Naive thymus-derived CD4-positive, alpha-beta T cell (primary cell): ENCODE results near the gene BANK1. TPM values are rescaled to one million over a fixed set of nuclear protein-coding genes. Genes with fewer than 3 reads are reported as not detected.

Experiments used
- ATAC-seq: fragments of 150-1000 bp; cut with Tn5 transposase; 2 replicates; pipeline ENCODE4 v1.10.0; 2021; ENCODE audit warnings: mild to moderate bottlenecking, moderate library complexity
- CTCF ChIA-PET: fragments of 350-600 bp; sonication (Branson Sonifier 250); formaldehyde crosslinking; loops from one replicate; lab custom pipeline; 2021; ENCODE audit warnings: antibody characterized with exemption; lab: Charles Lee
- POLR2A ChIA-PET: fragments of 350-600 bp; sonication (Branson Sonifier 250); formaldehyde crosslinking; loops from one replicate; lab custom pipeline; 2021; ENCODE audit warnings: antibody characterized with exemption, inconsistent platforms; lab: Charles Lee
- DNase-seq, 9 donors: peaks; one replicate each; pipeline versions ENCODE4 v3.0.0 to v3.0.0-alpha.2; 2020 to 2022; ENCODE audit warnings: mixed read lengths in 1 of 9
- H3K27ac ChIP-seq: one replicate; pipeline ENCODE4 v1.7.0; 2013; ENCODE audit warnings: mild to moderate bottlenecking, low read depth, low read length, moderate library complexity
- H3K27me3 ChIP-seq, 2 donors: one replicate each; pipeline ENCODE4 v1.7.0; 2013; ENCODE audit warnings: low read length in 2 of 2, mild to moderate bottlenecking in 2 of 2, moderate library complexity in 2 of 2; ENCODE audit not compliant: control insufficient read depth in 2 of 2, insufficient read depth in 2 of 2
- H3K36me3 ChIP-seq, 3 experiments: 1 replicate in 2 of 3; 2 replicates in 1 of 3; pipeline ENCODE4 v1.7.0; 2013; ENCODE audit warnings: low read length in 3 of 3, mild to moderate bottlenecking in 3 of 3, moderate library complexity in 1 of 3; ENCODE audit not compliant: insufficient read depth in 3 of 3, control insufficient read depth in 2 of 3
- H3K4me1 ChIP-seq, 2 donors: one replicate each; pipeline ENCODE4 v1.7.0; 2013; ENCODE audit warnings: low read length in 2 of 2, mild to moderate bottlenecking in 2 of 2, moderate library complexity in 1 of 2; ENCODE audit not compliant: control insufficient read depth in 2 of 2, insufficient read depth in 2 of 2
- H3K4me3 ChIP-seq: 2 replicates; pipeline ENCODE4 v1.7.0; 2013; ENCODE audit warnings: mild to moderate bottlenecking, low read length
- H3K9me3 ChIP-seq, 3 experiments: 1 replicate in 2 of 3; 2 replicates in 1 of 3; pipeline ENCODE4 v1.7.0; 2013; ENCODE audit warnings: low read length in 3 of 3; ENCODE audit not compliant: control insufficient read depth in 2 of 3
- H3K27ac Mint-ChIP-seq, 9 donors: one replicate each; pipeline ENCODE4 v1.8.0; 2020 to 2022; ENCODE audit warnings: mixed read lengths in 9 of 9, mild to moderate bottlenecking in 8 of 9, moderate library complexity in 5 of 9, inconsistent platforms in 2 of 9
- H3K27me3 Mint-ChIP-seq, 5 donors: one replicate each; pipeline ENCODE4 v1.8.0; 2021 to 2022; ENCODE audit warnings: mixed read lengths in 5 of 5, mild to moderate bottlenecking in 1 of 5
- H3K36me3 Mint-ChIP-seq, 5 donors: one replicate each; pipeline ENCODE4 v1.8.0; 2020 to 2022; ENCODE audit warnings: mixed read lengths in 5 of 5, mild to moderate bottlenecking in 3 of 5, inconsistent platforms in 1 of 5
- H3K4me1 Mint-ChIP-seq, 7 donors: one replicate each; pipeline ENCODE4 v1.8.0; 2020 to 2022; ENCODE audit warnings: mixed read lengths in 7 of 7, mild to moderate bottlenecking in 3 of 7, inconsistent platforms in 1 of 7
- H3K4me3 Mint-ChIP-seq, 10 donors: one replicate each; pipeline ENCODE4 v1.8.0; 2020 to 2022; ENCODE audit warnings: mild to moderate bottlenecking in 10 of 10, mixed read lengths in 10 of 10, moderate library complexity in 6 of 10, inconsistent platforms in 2 of 10
- H3K9me3 Mint-ChIP-seq, 11 donors: one replicate each; pipeline ENCODE4 v1.8.0; 2020 to 2022; ENCODE audit warnings: mixed read lengths in 11 of 11, mild to moderate bottlenecking in 4 of 11, inconsistent platforms in 1 of 11, moderate library complexity in 1 of 11
- intact Hi-C, 2 donors: fragments of 100-400 bp; cut with micrococcal nuclease; formaldehyde crosslinking; loops; one replicate each; pipeline ENCODE4 v1.15.1; 2023
- polyA plus RNA-seq, 2 donors: library from polyadenylated mRNA; unstranded; fragments of 300-500 nt; fragmentation: Illumina TruSeq; gene quantifications; one replicate each; pipeline ENCODE4 v1.2.3, GENCODE V29; 2021
- total RNA-seq, 6 experiments: library from RNA in 5 of 6; stranded (reverse) in 5 of 6; gene quantifications; 1 replicate in 5 of 6; 2 replicates in 1 of 6; pipeline ENCODE4 v1.2.3 and lab custom pipeline; 2021 to 2026

Gene BANK1
- total and polyA plus RNA-seq, 7 experiments from 2014 or later: 0.22 to 8.3 (median 0.54) TPM

DNA sequence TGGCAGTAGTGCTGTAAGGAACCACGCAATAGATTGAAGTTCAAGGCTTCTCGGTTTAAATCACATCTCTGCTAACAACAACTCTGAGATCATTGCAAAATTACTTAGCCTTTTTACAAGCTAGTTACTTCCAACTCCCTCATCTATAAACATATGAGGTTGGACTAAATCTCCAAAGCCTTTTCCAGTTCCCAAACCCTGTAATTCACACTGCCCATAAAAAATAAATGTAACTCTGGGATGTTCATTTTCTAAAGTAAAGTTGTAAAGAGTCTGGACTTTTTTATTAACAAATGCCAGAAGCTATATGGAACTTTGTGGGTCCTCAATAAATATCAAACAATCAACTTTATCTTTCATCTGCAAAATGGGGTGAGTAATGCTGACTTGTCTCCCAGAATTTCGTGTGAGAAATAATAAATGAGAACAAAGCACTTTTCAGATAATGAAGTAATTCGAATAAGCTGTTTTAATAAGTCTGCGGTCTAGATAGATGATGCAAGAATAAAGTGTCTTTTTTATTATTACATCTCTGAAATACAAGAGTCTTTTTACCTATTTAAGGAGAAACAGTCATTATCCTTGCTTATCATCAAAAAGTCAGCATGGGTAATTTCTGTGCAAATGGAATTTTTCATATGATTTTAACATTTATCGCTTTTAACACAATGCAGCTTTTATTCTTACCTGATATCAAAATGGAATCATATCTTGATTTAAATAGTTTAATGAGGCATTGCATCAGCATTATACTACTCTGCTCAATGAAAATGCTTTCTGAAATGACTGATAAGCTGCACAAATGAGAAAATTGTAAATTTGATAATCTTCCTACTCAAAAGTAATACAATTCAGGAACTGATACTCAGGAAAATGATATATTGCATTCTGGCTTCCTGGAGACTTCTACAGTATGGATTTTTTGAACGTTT lies 252.6 kb downstream of the BANK1 start:
- Histone ChIP-seq H3K27me3 (no peaks in the 10 kb centered on the region), H3K9me3 (no peaks in the 10 kb centered on the region), H3K4me1 (no peaks in the 10 kb centered on the region), H3K4me3 (no peak overlapping the region), H3K36me3 (no peaks in the 10 kb centered on the region), H3K27ac (no peak overlapping the region)
- ChIA-PET POLR2A (no interaction called here), CTCF (no interaction called here)
- intact Hi-C loops: no loop called here
- ATAC-seq: no peak
- Mint-ChIP-seq H3K4me1 (no peaks in the 10 kb centered on the region), H3K27me3 (peaks cover 0 to 5% (median 0%) of the 10 kb centered on the region in 5 donors), H3K36me3 (no peaks in the 10 kb centered on the region), H3K4me3 (no peak overlapping the region), H3K27ac (no peak overlapping the region), H3K9me3 (peaks cover 0 to 4% (median 0%) of the 10 kb centered on the region in 11 donors)
- no peak for DNase-seq

DNA sequence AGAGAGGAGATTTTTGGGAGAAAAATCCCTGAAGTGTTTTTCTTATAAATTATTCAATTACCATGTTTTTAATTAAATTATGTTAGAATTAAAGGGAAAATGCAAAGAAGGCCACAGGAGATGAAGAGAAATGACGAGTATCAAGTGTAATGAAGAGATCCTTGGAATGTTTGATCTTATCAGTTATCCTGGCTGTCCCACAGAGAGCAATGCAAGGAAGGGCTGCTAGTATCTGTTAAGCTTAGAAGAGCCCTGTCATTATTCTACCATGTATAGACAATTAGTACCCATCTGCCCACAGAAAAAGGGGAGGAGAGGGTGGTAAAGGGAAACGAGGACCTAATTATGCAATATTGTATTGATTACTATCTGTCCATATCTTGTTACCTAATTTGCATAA lies 257.1 kb downstream of the BANK1 start:
- intact Hi-C loops: no loop called here
- Histone ChIP-seq H3K27me3 (no peaks in the 10 kb centered on the region), H3K4me1 (no peaks in the 10 kb centered on the region), H3K4me3 (no peak overlapping the region), H3K9me3 (no peaks in the 10 kb centered on the region), H3K27ac (no peak overlapping the region), H3K36me3 (no peaks in the 10 kb centered on the region)
- peaks cover 0 to 2% (median 2%) of the 10 kb centered on the region in 7 donors for H3K4me1 Mint-ChIP-seq
- DNase-seq: no peak
- ATAC-seq: no peak
- peaks cover 0 to 23% (median 9%) of the 10 kb centered on the region in 5 donors for H3K27me3 Mint-ChIP-seq
- POLR2A ChIA-PET: no interaction called here
- CTCF ChIA-PET: no interaction called here
- no peaks in the 10 kb centered on the region for H3K36me3 Mint-ChIP-seq
- no peak overlapping the region for H3K4me3 Mint-ChIP-seq
- H3K27ac Mint-ChIP-seq: no peak overlapping the region
- H3K9me3 Mint-ChIP-seq: peaks cover 0 to 9% (median 0%) of the 10 kb centered on the region in 11 donors

DNA sequence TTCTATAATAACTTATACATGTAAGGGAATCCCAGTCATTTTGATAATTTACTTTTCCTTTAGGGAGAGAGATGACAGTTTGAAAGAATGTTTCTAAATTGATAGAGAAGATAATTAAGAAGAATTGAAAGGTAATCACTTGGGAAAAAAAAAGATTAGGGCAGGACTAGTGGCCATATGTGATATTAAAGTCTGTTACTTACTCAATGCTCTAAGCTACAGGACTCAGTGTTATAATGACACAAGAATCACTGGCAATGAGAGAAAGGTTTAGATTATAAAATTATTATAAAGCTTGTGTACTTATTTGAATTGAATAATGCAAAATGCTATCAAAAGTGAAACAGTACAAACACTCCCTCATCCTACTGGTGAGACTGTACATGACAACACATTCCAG lies 265.3 kb downstream of the BANK1 start:
- no peaks in the 10 kb centered on the region for H3K9me3 Mint-ChIP-seq
- POLR2A ChIA-PET: no interaction called here

DNA sequence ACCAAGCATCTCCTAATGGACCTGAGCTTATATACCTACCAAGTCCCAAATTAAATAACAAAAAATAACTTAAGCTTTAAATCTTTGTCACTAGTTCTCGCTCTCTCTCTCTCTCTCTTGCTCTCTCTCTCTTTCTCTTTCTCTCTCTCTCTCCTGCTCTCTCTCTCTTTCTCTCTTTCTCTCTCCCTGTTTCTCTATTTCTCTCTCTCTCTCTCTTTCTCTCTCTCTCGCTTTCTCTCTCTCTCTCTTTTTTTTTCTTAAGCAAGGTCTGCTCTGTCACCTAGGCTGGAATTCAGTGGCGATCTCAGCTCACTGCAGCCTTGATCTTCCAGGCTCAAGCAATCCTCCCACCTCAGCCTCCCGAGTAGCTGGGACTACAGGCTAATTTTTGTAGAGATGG lies 266.6 kb downstream of the BANK1 start:
- Mint-ChIP-seq H3K4me3 (no peak overlapping the region), H3K9me3 (peaks cover 0 to 2% (median 0%) of the 10 kb centered on the region in 11 donors), H3K36me3 (no peaks in the 10 kb centered on the region), H3K27ac (no peak overlapping the region), H3K27me3 (peaks cover 0 to 7% (median 5%) of the 10 kb centered on the region in 5 donors), H3K4me1 (peaks cover 0 to 8% (median 5%) of the 10 kb centered on the region in 7 donors)
- no peak overlapping the region for H3K4me3 ChIP-seq
- ChIA-PET CTCF (no interaction called here), POLR2A (no interaction called here)
- ATAC-seq: no peak
- H3K27me3 ChIP-seq: peaks cover 0 to 3% of the 10 kb centered on the region in 2 donors
- no peaks in the 10 kb centered on the region for H3K4me1 ChIP-seq
- intact Hi-C loops: no loop called here
- no peak for DNase-seq
- no peak overlapping the region for H3K27ac ChIP-seq
- no peaks in the 10 kb centered on the region for H3K9me3 ChIP-seq
- H3K36me3 ChIP-seq: no peaks in the 10 kb centered on the region

More for the DNA sequence above, 265.3 kb downstream of the BANK1 start:
- H3K27me3 ChIP-seq: peaks cover 0 to 3% of the 10 kb centered on the region in 2 donors
- H3K36me3 ChIP-seq: no peaks in the 10 kb centered on the region
- no peaks in the 10 kb centered on the region for H3K9me3 ChIP-seq
- Mint-ChIP-seq H3K4me3 (no peak overlapping the region), H3K27ac (no peak overlapping the region), H3K36me3 (no peaks in the 10 kb centered on the region), H3K4me1 (peaks cover 0 to 8% (median 5%) of the 10 kb centered on the region in 7 donors), H3K27me3 (peaks cover 5 to 11% (median 6%) of the 10 kb centered on the region in 5 donors)
- H3K27ac ChIP-seq: no peak overlapping the region
- intact Hi-C loops: no loop called here
- no peak overlapping the region for H3K4me3 ChIP-seq
- ATAC-seq (no peak), DNase-seq (no peak)
- CTCF ChIA-PET: no interaction called here
- H3K4me1 ChIP-seq: no peaks in the 10 kb centered on the region

DNA sequence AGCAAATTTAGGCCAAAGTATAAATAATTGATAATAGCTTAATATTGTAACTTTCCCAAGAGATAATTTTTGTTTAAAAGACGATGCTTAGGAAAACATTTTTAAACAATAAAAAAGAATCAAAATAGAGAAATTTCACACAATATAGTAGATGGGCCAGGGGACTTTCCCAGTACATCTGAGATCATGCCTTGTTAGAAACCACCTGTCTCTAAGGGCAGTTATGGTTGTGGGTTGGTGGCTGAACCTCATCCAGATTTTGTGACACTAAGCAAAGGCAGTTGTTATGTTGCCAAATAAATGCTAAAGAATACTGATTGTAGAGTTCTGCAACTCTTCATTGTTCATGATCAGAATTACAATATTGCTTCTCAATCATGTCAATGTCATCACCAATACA lies 270.6 kb downstream of the BANK1 start:
- H3K4me1 Mint-ChIP-seq: no peaks in the 10 kb centered on the region
- Histone ChIP-seq H3K4me1 (no peaks in the 10 kb centered on the region), H3K36me3 (no peaks in the 10 kb centered on the region), H3K4me3 (no peak overlapping the region), H3K27ac (no peak overlapping the region), H3K9me3 (no peaks in the 10 kb centered on the region), H3K27me3 (no peaks in the 10 kb centered on the region)
- H3K4me3 Mint-ChIP-seq: no peak overlapping the region
- peaks cover 0 to 5% (median 3%) of the 10 kb centered on the region in 5 donors for H3K27me3 Mint-ChIP-seq
- H3K27ac Mint-ChIP-seq: no peak overlapping the region
- POLR2A ChIA-PET: no interaction called here
- H3K9me3 Mint-ChIP-seq: peaks cover 0 to 2% (median 0%) of the 10 kb centered on the region in 11 donors
- no peak for ATAC-seq
- intact Hi-C loops: no loop called here
- H3K36me3 Mint-ChIP-seq: no peaks in the 10 kb centered on the region
- no peak for DNase-seq
- CTCF ChIA-PET: no interaction called here

DNA sequence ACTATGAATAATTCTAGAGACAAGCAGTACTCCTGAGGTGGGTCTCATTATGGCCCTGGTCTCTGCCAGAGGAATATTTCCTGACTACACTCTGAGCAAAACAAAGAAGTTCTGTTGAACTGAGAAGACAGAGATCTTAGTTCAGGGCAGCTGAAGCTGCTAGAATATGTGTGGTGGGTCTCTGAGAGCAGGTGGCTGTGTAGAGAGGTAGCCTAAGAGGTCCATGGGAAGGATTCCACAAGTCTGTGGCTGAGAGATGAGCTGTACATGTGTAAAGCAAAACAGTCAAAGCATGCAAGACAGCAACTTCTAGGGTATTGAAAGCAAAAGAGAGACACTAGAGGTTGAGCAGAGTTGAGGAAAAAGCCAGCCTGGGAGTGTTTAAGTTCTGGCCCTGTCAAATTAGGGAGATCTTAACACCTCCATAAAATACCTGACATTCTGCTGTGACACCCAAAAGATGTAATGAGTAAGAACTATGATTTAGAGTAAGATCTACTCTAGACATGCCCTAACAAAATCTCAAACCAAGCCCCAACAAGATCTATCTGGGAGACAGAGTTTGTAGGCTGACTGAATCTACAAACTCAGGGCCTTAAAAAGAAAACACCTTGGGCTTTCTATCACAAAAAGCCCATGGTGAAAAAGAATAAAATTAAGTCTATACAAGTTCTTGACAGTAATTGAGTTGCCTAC lies 274.4 kb downstream of the BANK1 start:
- peaks cover 0 to 5% (median 0%) of the 10 kb centered on the region in 5 donors for H3K27me3 Mint-ChIP-seq
- H3K9me3 ChIP-seq: no peaks in the 10 kb centered on the region
- ATAC-seq: no peak
- no peak overlapping the region for H3K27ac Mint-ChIP-seq
- no peaks in the 10 kb centered on the region for H3K27me3 ChIP-seq
- H3K4me1 ChIP-seq: no peaks in the 10 kb centered on the region
- no peaks in the 10 kb centered on the region for H3K4me1 Mint-ChIP-seq
- no peak overlapping the region for H3K27ac ChIP-seq
- no peak for DNase-seq
- ChIA-PET CTCF (no interaction called here), POLR2A (no interaction called here)
- no peaks in the 10 kb centered on the region for H3K36me3 Mint-ChIP-seq
- H3K36me3 ChIP-seq: no peaks in the 10 kb centered on the region
- peaks cover 0 to 2% (median 0%) of the 10 kb centered on the region in 11 donors for H3K9me3 Mint-ChIP-seq
- H3K4me3 ChIP-seq: no peak overlapping the region
- H3K4me3 Mint-ChIP-seq: no peak overlapping the region
- intact Hi-C loops: no loop called here
